Right renal pelvis (tissue), 4 donors: ENCODE measurements around the gene ARL6IP6. TPM values are rescaled to one million over a fixed set of nuclear protein-coding genes. Genes with fewer than 3 reads are reported as not detected.

Experiments
- DNase-seq, 4 donors: peaks; one replicate each; pipeline ENCODE4 v3.0.0-alpha.2; 2013; ENCODE audit warnings: low read depth in 4 of 4, low spot score in 3 of 4, missing footprints in 1 of 4
- polyA plus RNA-seq, 4 donors: library from polyadenylated mRNA; unstranded; fragments of 120-200 nt; gene quantifications; one replicate each; pipeline ENCODE4 v1.2.1, GENCODE V29; 2013; ENCODE audit not compliant: insufficient read length in 4 of 4

The ARL6IP6 gene
- polyA plus RNA-seq, 4 donors: 59.2 to 79.4 (median 71.6) TPM

DNA sequence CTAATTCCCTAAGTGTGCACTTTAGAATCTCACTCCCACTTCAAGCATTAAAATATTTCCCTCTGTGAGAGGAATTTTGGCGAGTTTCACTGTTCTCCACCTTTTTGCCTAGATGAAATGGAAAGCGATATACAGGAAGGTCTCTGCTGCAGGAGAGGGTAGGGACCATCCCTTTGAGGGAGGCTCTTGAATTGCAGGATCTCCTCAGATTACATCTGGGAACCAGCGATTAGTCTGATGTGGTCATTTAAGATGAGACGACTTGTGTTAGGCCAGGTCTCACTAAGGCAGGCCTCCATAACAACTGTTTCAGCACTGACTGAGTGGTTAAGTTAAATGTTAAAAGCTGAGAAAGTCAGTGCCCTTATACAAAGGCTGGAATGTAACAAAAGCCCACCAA lies 74.6 kb downstream of the ARL6IP6 start:
- DNase-seq: no peak

GRCh38 chr2:152796941-152797340 lies 78.5 kb downstream of the ARL6IP6 start:
- no peak for DNase-seq

GRCh38 chr2:152804687-152805408 lies 86.4 kb downstream of the ARL6IP6 start:
- no peak for DNase-seq

DNA sequence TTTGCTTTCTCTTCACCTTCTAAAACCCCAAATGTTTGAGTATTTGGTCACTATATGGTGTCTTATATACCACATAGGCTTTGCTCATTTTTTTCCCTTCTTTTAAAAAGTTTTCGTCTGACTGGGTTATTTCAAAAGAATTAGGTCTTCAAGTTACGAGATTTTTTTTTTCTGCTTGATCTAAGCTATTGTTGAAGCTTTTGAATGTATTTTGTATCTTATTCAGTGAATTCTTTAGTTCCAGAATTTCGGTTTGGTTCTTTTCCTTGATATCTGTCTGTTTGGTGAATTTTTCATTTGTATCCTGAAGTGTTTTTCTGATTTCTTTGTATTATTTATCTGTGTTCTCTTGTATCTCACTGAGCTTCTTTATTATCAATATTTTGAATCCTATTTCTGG lies 93.5 kb downstream of the ARL6IP6 start:
- no peak for DNase-seq

Other genes with a start within 250 kb of the ARL6IP6 start
- 100 to 1,000 TPM; 121 to 140 (median 125) TPM for gene PRPF40A, start 1.2 kb upstream of the ARL6IP6 start, polyA plus RNA-seq